IMR-90 (cell line): ENCODE measurements around the gene KMT2E. TPM values are rescaled to one million over a fixed set of nuclear protein-coding genes. Genes with fewer than 3 reads are reported as not detected.

ENCODE experiments used
- ATAC-seq: fragments of 200-7000 bp; cut with Tn5 transposase; 2 replicates; pipeline ENCODE4 v1.9.1; 2020; ENCODE audit warnings: low read depth, mild to moderate bottlenecking, moderate library complexity
- BruUV-seq: library from RNA; stranded (reverse); fragments of 400-500 nt; replicated peaks from 2 replicates; lab custom pipeline; 2021; lab: Mats Ljungman, UMichigan
- CTCF ChIA-PET: fragments of 300-600 bp; formaldehyde crosslinking; extraction: SDS; loops from one replicate; lab custom pipeline; 2021; ENCODE audit warnings: antibody characterized with exemption; lab: Yijun Ruan, JAX
- POLR2A ChIA-PET: fragments of 300-600 bp; sonication (Branson Sonifier 250); formaldehyde crosslinking; loops from one replicate; lab custom pipeline; 2022; ENCODE audit warnings: antibody characterized with exemption; ENCODE audit not compliant: unreplicated experiment; lab: Charles Lee
- DNase-seq: peaks from one replicate; pipeline ENCODE4 v3.0.0; 2013
- H2AFZ ChIP-seq: replicated peaks from 2 replicates; pipeline ENCODE3; 2013; ENCODE audit warnings: low read length, mild to moderate bottlenecking; ENCODE audit not compliant: poor library complexity
- H2AK5ac ChIP-seq: 2 replicates; pipeline ENCODE4 v1.6.1; 2013; ENCODE audit warnings: low read depth, low read length, inconsistent platforms
- H2AK9ac ChIP-seq: replicated peaks from 2 replicates; pipeline ENCODE3; 2013; ENCODE audit warnings: mild to moderate bottlenecking, low read depth, low read length, moderate library complexity; ENCODE audit not compliant: poor library complexity
- H2BK120ac ChIP-seq: 2 replicates; pipeline ENCODE4 v1.6.1; 2013; ENCODE audit warnings: low read depth, low read length, inconsistent platforms
- H2BK15ac ChIP-seq: 3 replicates; pipeline ENCODE4 v1.6.1; 2013; ENCODE audit warnings: low read depth, low read length, inconsistent platforms
- H2BK20ac ChIP-seq: 2 replicates; pipeline ENCODE4 v1.6.1; 2013; ENCODE audit warnings: low read depth, mild to moderate bottlenecking, inconsistent platforms, low read length, moderate library complexity
- H2BK5ac ChIP-seq: 2 replicates; pipeline ENCODE4 v1.6.1; 2013; ENCODE audit warnings: mild to moderate bottlenecking, low read depth, low read length, inconsistent platforms; ENCODE audit not compliant: poor library complexity, severe bottlenecking
- H3K14ac ChIP-seq: replicated peaks from 2 replicates; pipeline ENCODE4 v1.6.1; 2013; ENCODE audit warnings: low read depth, low read length, inconsistent platforms
- H3K18ac ChIP-seq: 2 replicates; pipeline ENCODE4 v1.6.1; 2013; ENCODE audit warnings: low read depth, low read length, control low read depth
- H3K23ac ChIP-seq: 2 replicates; pipeline ENCODE4 v1.6.1; 2013; ENCODE audit warnings: low read depth, low read length, inconsistent platforms
- H3K27ac ChIP-seq: 2 replicates; pipeline ENCODE4 v1.5.1; 2013; ENCODE audit warnings: mild to moderate bottlenecking, control low read depth, low read length; ENCODE audit not compliant: insufficient read depth
- H3K27me3 ChIP-seq: 2 replicates; pipeline ENCODE4 v1.6.1; 2013; ENCODE audit warnings: low read length; ENCODE audit not compliant: control insufficient read depth, insufficient read depth
- H3K36me3 ChIP-seq: 2 replicates; pipeline ENCODE4 v1.6.1; 2013; ENCODE audit warnings: low read length, mixed read lengths; ENCODE audit not compliant: control insufficient read depth, insufficient read depth
- H3K4ac ChIP-seq: 2 replicates; pipeline ENCODE4 v1.6.1; 2013; ENCODE audit warnings: low read depth, low read length, inconsistent platforms
- H3K4me1 ChIP-seq: 2 replicates; pipeline ENCODE4 v1.6.1; 2013; ENCODE audit warnings: low read length, mixed read lengths; ENCODE audit not compliant: control insufficient read depth, insufficient read depth
- H3K4me2 ChIP-seq: 2 replicates; pipeline ENCODE4 v1.6.1; 2013; ENCODE audit warnings: low read depth, mild to moderate bottlenecking, control low read depth, low read length, moderate library complexity
- H3K4me3 ChIP-seq: 2 replicates; pipeline ENCODE4 v1.5.1; 2013; ENCODE audit warnings: low read depth, mild to moderate bottlenecking, control low read depth, low read length, moderate library complexity; ENCODE audit not compliant: insufficient read depth
- H3K56ac ChIP-seq: 2 replicates; pipeline ENCODE4 v1.6.1; 2013; ENCODE audit warnings: low read length, inconsistent platforms; ENCODE audit not compliant: insufficient read depth; ENCODE audit errors: extremely low read depth
- H3K79me1 ChIP-seq, 2 experiments: 2 replicates each; pipeline ENCODE4 v1.6.1; 2013; ENCODE audit warnings: low read length in 2 of 2, inconsistent platforms in 1 of 2, low read depth in 1 of 2
- H3K9ac ChIP-seq: 2 replicates; pipeline ENCODE4 v1.6.1; 2013; ENCODE audit warnings: low read depth, low read length, control low read depth
- H3K9me1 ChIP-seq: 2 replicates; pipeline ENCODE4 v1.6.1; 2013; ENCODE audit warnings: low read length, inconsistent platforms; ENCODE audit not compliant: insufficient read depth
- H3K9me3 ChIP-seq: 2 replicates; pipeline ENCODE4 v1.6.1; 2013; ENCODE audit warnings: low read length; ENCODE audit not compliant: control insufficient read depth, insufficient read depth
- H4K20me1 ChIP-seq: 2 replicates; pipeline ENCODE4 v1.6.1; 2013; ENCODE audit warnings: low read length, inconsistent platforms; ENCODE audit not compliant: insufficient read depth
- H4K5ac ChIP-seq: 2 replicates; pipeline ENCODE4 v1.6.1; 2013; ENCODE audit warnings: mild to moderate bottlenecking, low read depth, low read length, control low read depth
- H4K8ac ChIP-seq, 2 experiments: 2 replicates each; pipeline ENCODE4 v1.6.1; 2013; ENCODE audit warnings: low read depth in 2 of 2, low read length in 2 of 2, control low read depth in 1 of 2, inconsistent platforms in 1 of 2
- H4K91ac ChIP-seq: 2 replicates; pipeline ENCODE4 v1.6.1; 2013; ENCODE audit warnings: low read depth, low read length, inconsistent platforms; ENCODE audit not compliant: insufficient read depth
- BHLHE40 ChIP-seq: fragments of 150-350 bp; IDR thresholded peaks from 2 replicates; pipeline ENCODE4 v1.6.1; 2016; ENCODE audit warnings: mild to moderate bottlenecking, low read depth, low read length
- CEBPB ChIP-seq: IDR thresholded peaks from 2 replicates; pipeline ENCODE4 v1.6.1; 2012; ENCODE audit warnings: low read depth, low read length, improper control_type of control experiment
- CHD1 ChIP-seq: IDR thresholded peaks from 2 replicates; pipeline ENCODE4 v1.6.1; 2012; ENCODE audit warnings: low read depth, low read length, improper control_type of control experiment
- CTCF ChIP-seq: conservative IDR thresholded peaks from 2 replicates; pipeline ENCODE4 v1.5.1; 2012; ENCODE audit warnings: mild to moderate bottlenecking, low read depth, low read length, improper control_type of control experiment
- ELK1 ChIP-seq: fragments of 150-350 bp; IDR thresholded peaks from 2 replicates; pipeline ENCODE4 v1.6.1; 2016; ENCODE audit warnings: low read depth, mild to moderate bottlenecking, low read length, moderate library complexity, borderline replicate concordance
- FOS ChIP-seq: fragments of 150-350 bp; IDR thresholded peaks from 2 replicates; pipeline ENCODE4 v1.6.1; 2016; ENCODE audit warnings: low read depth, low read length
- MAFK ChIP-seq: IDR thresholded peaks from 2 replicates; pipeline ENCODE4 v1.6.1; 2012; ENCODE audit warnings: low read depth, low read length, improper control_type of control experiment
- MAZ ChIP-seq: IDR thresholded peaks from 2 replicates; pipeline ENCODE4 v1.6.1; 2012; ENCODE audit warnings: low read depth, mild to moderate bottlenecking, low read length, improper control_type of control experiment, moderate library complexity, borderline replicate concordance
- MXI1 ChIP-seq: IDR thresholded peaks from 2 replicates; pipeline ENCODE4 v1.6.1; 2012; ENCODE audit warnings: low read depth, mild to moderate bottlenecking, low read length, moderate library complexity, borderline replicate concordance
- NFE2L2 ChIP-seq: fragments of 150-350 bp; IDR thresholded peaks from 2 replicates; pipeline ENCODE4 v1.6.1; 2016; ENCODE audit warnings: low read depth, mild to moderate bottlenecking, low read length
- POLR2A ChIP-seq: IDR thresholded peaks from 2 replicates; pipeline ENCODE4 v1.6.1; 2012; ENCODE audit warnings: mild to moderate bottlenecking, low read depth, low read length
- RAD21 ChIP-seq: IDR thresholded peaks from 2 replicates; pipeline ENCODE4 v1.6.1; 2012; ENCODE audit warnings: low read length, improper control_type of control experiment
- RCOR1 ChIP-seq: IDR thresholded peaks from 2 replicates; pipeline ENCODE4 v1.6.1; 2012; ENCODE audit warnings: mild to moderate bottlenecking, low read length, improper control_type of control experiment; ENCODE audit not compliant: insufficient replicate concordance
- RFX5 ChIP-seq: IDR thresholded peaks from 2 replicates; pipeline ENCODE4 v1.8.0; 2012; ENCODE audit warnings: low read depth, mild to moderate bottlenecking, low read length, moderate library complexity
- SMC3 ChIP-seq: fragments of 150-350 bp; IDR thresholded peaks from 2 replicates; pipeline ENCODE4 v1.6.1; 2016; ENCODE audit warnings: low read depth, mild to moderate bottlenecking, antibody characterized with exemption, low read length, moderate library complexity
- USF2 ChIP-seq: fragments of 150-350 bp; IDR thresholded peaks from 2 replicates; pipeline ENCODE4 v1.6.1; 2017; ENCODE audit warnings: mild to moderate bottlenecking, antibody characterized with exemption, low read length, low read depth
- WGBS, 2 experiments: methylation state at CpG; one replicate each; pipeline versions ENCODE4 v1.1.5 to v1.1.7; 2013; ENCODE audit warnings: missing lambda C conversion rate in 2 of 2; ENCODE audit not compliant: insufficient read length in 1 of 2; ENCODE audit errors: extremely low coverage in 2 of 2; 5-methylcytosine and 5-hydroxymethylcytosine counted together
- dilution Hi-C: fragments of 300-500 bp; cut with HindIII; formaldehyde crosslinking; loops from one replicate; pipeline ENCODE4 v1.14.3; 2018; ENCODE audit warnings: low sequenced_read_pairs; ENCODE audit not compliant: unreplicated experiment
- in situ Hi-C: fragments of 300-500 bp; cut with MboI; formaldehyde crosslinking; loops from 3 replicates; pipeline ENCODE4 v1.14.3; 2019; ENCODE audit warnings: low sequenced_read_pairs, inconsistent platforms, mixed read lengths
- intact Hi-C: fragments of 100-400 bp; cut with micrococcal nuclease; formaldehyde crosslinking; loops from 2 replicates; pipeline ENCODE4 v1.10.0; 2022
- polyA plus RNA-seq, 3 experiments: library from polyadenylated mRNA; depleted of rRNA; stranded (reverse); fragments of >200 nt; gene quantifications; 2 replicates each; pipeline ENCODE4 v1.2.3, GENCODE V29; 2012; ENCODE audit warnings: low replicate concordance in 1 of 3
- total RNA-seq: library from RNA; depleted of rRNA; stranded (reverse); fragments of >200 nt; gene quantifications from 2 replicates; pipeline ENCODE4 v1.2.3, GENCODE V29; 2012

KMT2E gene
- total and polyA plus RNA-seq, 2 of the 4 experiments (the other 2 are of a cell fraction) = 16.8 to 79.2 TPM

- H3K18ac ChIP-seq = no peak overlapping the region
- no peak overlapping the region for H2AFZ ChIP-seq
- intact Hi-C loops = no loop called here
- POLR2A ChIA-PET = no interaction called here
- H3K4me1 ChIP-seq = peaks cover 2% of the 10 kb centered on the region
- H3K4me2 ChIP-seq = no peak overlapping the region
- H3K56ac ChIP-seq = no peak overlapping the region
- dilution Hi-C loops = no loop called here
- no peak overlapping the region for H3K9ac ChIP-seq
- DNase-seq = no peak
- H3K9me3 ChIP-seq = no peaks in the 10 kb centered on the region
- H3K79me1 ChIP-seq = peaks cover 0 to 29% of the 10 kb centered on the region in 2 experiments; a peak in 2 of 4 replicates
- H4K5ac ChIP-seq = no peak overlapping the region
- H3K27me3 ChIP-seq = no peaks in the 10 kb centered on the region
- H4K20me1 ChIP-seq = peaks cover 98% of the 10 kb centered on the region
- no peak overlapping the region for H3K23ac ChIP-seq
- no peak overlapping the region for H4K8ac ChIP-seq
- H2BK15ac ChIP-seq = no peak overlapping the region
- H2BK20ac ChIP-seq = no peak overlapping the region
- in situ Hi-C loops = no loop called here
- H3K9me1 ChIP-seq = peaks cover 17% of the 10 kb centered on the region
- H2BK120ac ChIP-seq = no peak overlapping the region
- H2BK5ac ChIP-seq = no peak overlapping the region
- WGBS, 2 experiments = no CpG with 5 or more reads among the region's 5 CpGs
- CTCF ChIA-PET = interaction anchor here (1.0 kb wide), 1 partner anchor 18 kb away, joined by 3 read pairs; no protein-coding TSS in a partner anchor
- TF ChIP-seq MXI1 = no peak
- TF ChIP-seq ELK1 = no peak
- TF ChIP-seq NFE2L2 = no peak
- no peak for TF ChIP-seq MAZ
- TF ChIP-seq CHD1 = no peak
- TF ChIP-seq CTCF = no peak
- TF ChIP-seq RFX5 = no peak
- TF ChIP-seq BHLHE40 = no peak
- TF ChIP-seq RCOR1 = no peak
- no peak for TF ChIP-seq POLR2A
- TF ChIP-seq FOS = no peak
- TF ChIP-seq CEBPB = no peak
- TF ChIP-seq USF2 = no peak
- no peak for TF ChIP-seq SMC3
- TF ChIP-seq MAFK = no peak
- TF ChIP-seq RAD21 = no peak
- no peak overlapping the region for H3K27ac ChIP-seq
- no peak overlapping the region for H3K14ac ChIP-seq
- H4K91ac ChIP-seq = no peak overlapping the region
- H2AK9ac ChIP-seq = no peak overlapping the region
- no peak overlapping the region for H3K4me3 ChIP-seq
- no peak overlapping the region for H2AK5ac ChIP-seq
- H3K4ac ChIP-seq = no peak overlapping the region
- no TSS peak for BruUV-seq
- no peak for ATAC-seq
- H3K36me3 ChIP-seq = peaks cover 4% of the 10 kb centered on the region; the same call in 1 of the 2 replicates
Measured at GRCh38 chr7:105001652-105002184, 12.3 kb upstream of the KMT2E start.
